Aorta (tissue), 5 donors: Measurements from ENCODE around the gene ITGA2B. TPM values are rescaled to one million over a fixed set of nuclear protein-coding genes. Genes with fewer than 3 reads are reported as not detected.
"Not testable (repeated sequence)": the region's sequence is repeated elsewhere in the genome, so short reads cannot be mapped to it uniquely, and the experiment has no call there.

Experiments
- ATAC-seq: fragments of 200-7000 bp; cut with Tn5 transposase; one replicate; pipeline ENCODE4 v1.9.1; 2022; ENCODE audit warnings: moderate library complexity; ENCODE audit not compliant: low FRiP score
- DNase-seq, 2 donors: peaks; one replicate each; pipeline ENCODE4 v3.0.0-alpha.2; 2020
- H3K27ac ChIP-seq, 2 donors: one replicate each; pipeline ENCODE4 v1.5.1; 2013; ENCODE audit warnings: low read length in 2 of 2, mild to moderate bottlenecking in 2 of 2, moderate library complexity in 2 of 2, control low read depth in 1 of 2, inconsistent platforms in 1 of 2, low read depth in 1 of 2
- H3K27me3 ChIP-seq, 2 donors: one replicate each; pipeline ENCODE4 v1.6.1; 2013; ENCODE audit warnings: control low read depth in 1 of 2, low read length in 1 of 2, mild to moderate bottlenecking in 1 of 2, moderate library complexity in 1 of 2; ENCODE audit not compliant: insufficient read depth in 2 of 2, control insufficient read depth in 1 of 2
- H3K36me3 ChIP-seq, 2 donors: one replicate each; pipeline ENCODE4 v1.6.1; 2013; ENCODE audit warnings: control low read depth in 1 of 2, low read length in 1 of 2, mild to moderate bottlenecking in 1 of 2; ENCODE audit not compliant: insufficient read depth in 2 of 2, control insufficient read depth in 1 of 2
- H3K4me1 ChIP-seq, 2 donors: one replicate each; pipeline ENCODE4 v1.6.1; 2013; ENCODE audit warnings: low read length in 2 of 2, control low read depth in 1 of 2, mild to moderate bottlenecking in 1 of 2, moderate library complexity in 1 of 2; ENCODE audit not compliant: insufficient read depth in 2 of 2, control insufficient read depth in 1 of 2
- H3K4me3 ChIP-seq, 2 donors: one replicate each; pipeline ENCODE4 v1.5.1; 2013; ENCODE audit warnings: low read length in 2 of 2, control low read depth in 1 of 2, mild to moderate bottlenecking in 1 of 2
- H3K9me3 ChIP-seq: one replicate; pipeline ENCODE4 v1.6.1; 2013; ENCODE audit warnings: mild to moderate bottlenecking, low read length; ENCODE audit not compliant: control insufficient read depth
- whole genome bisulfite sequencing, 2 donors: extraction: QIAGEN DNeasy Blood & Tissue Kit; methylation state at CpG; one replicate each; pipeline ENCODE4 v1.1.7; 2013; 5-methylcytosine and 5-hydroxymethylcytosine counted together
- intact Hi-C, 2 donors: fragments of 100-400 bp; cut with DNase I; formaldehyde crosslinking; loops; one replicate each; pipeline versions ENCODE4 v1.14.2 to v1.15.0; 2022
- polyA plus RNA-seq, 2 donors: library from polyadenylated mRNA; stranded (reverse); fragments of 200-250 nt; gene quantifications; one replicate each; pipeline ENCODE4 v1.2.3, GENCODE V29; 2013
- total RNA-seq, 2 donors: library from RNA; stranded (reverse); fragmentation: NEBNext Ultra II Directional; extraction: Animal tissue kit (Norgen Biotek cat#: 25700); gene quantifications; one replicate each; pipeline ENCODE4 v1.2.1, GENCODE V29; 2021
- donor health status: healthy with polysubstance abuse.
- donor health status: Bipolar disorder and iron deficiency.
- donor health status: DM: no; HTN: no; CAD: no.
- donor health status: DM: no; HTN: no; CAD: no.
- donor health status: DM: yes; HTN: yes; CAD: no.

The ITGA2B gene
- total and polyA plus RNA-seq, 4 donors = 0.38 to 3.4 (median 2.2) TPM

- Histone ChIP-seq H3K36me3 (peaks cover 5 to 11% of the 10 kb centered on the region in 2 donors), H3K4me1 (no peaks in the 10 kb centered on the region), H3K4me3 (no peak overlapping the region), H3K27ac (no peak overlapping the region), H3K9me3 (no peaks in the 10 kb centered on the region), H3K27me3 (no peaks in the 10 kb centered on the region)
- ATAC-seq (no peak), DNase-seq (no peak)
- intact Hi-C loops = loop anchor here in 1 of 2 donors (10.0 kb wide), 1 partner anchor 258 kb away; the partner anchor contains the start of gene MEIOC
- 91 to 94% methylated on average over 5 of the region's 5 CpGs for WGBS, 2 donors
Measured at GRCh38 chr17:44396946-44397345, 7.5 kb upstream of the ITGA2B start.

- Histone ChIP-seq H3K36me3 (peaks cover 0 to 2% of the 10 kb centered on the region in 2 donors), H3K4me1 (no peaks in the 10 kb centered on the region), H3K4me3 (no peak overlapping the region), H3K27me3 (no peaks in the 10 kb centered on the region), H3K9me3 (no peaks in the 10 kb centered on the region), H3K27ac (no peak overlapping the region)
- DNase-seq = no peak
- intact Hi-C loops = loop anchor here in 1 of 2 donors (10.0 kb wide), 1 partner anchor 260 kb away; the partner anchor contains the start of gene MEIOC
- ATAC-seq = no peak
- 93 to 98% methylated on average over 2 of the region's 2 CpGs for WGBS, 2 donors
Measured at GRCh38 chr17:44394833-44395232, 5.4 kb upstream of the ITGA2B start.

- DNase-seq = peak in 1 of 2 donors; percentile 40
Measured at GRCh38 chr17:44394112-44394511, 4.7 kb upstream of the ITGA2B start.

GRCh38 chr17:44390250-44390870, 911 bp upstream of the ITGA2B start:
- ATAC-seq (no peak), DNase-seq (no peak)

More at GRCh38 chr17:44394112-44394511, 4.7 kb upstream of the ITGA2B start:
- not testable (repeated sequence) for H3K4me1 ChIP-seq, H3K9me3 ChIP-seq, H3K4me3 ChIP-seq, ATAC-seq, H3K36me3 ChIP-seq, H3K27ac ChIP-seq, H3K27me3 ChIP-seq
- intact Hi-C loops = loop anchor here in 1 of 2 donors (10.0 kb wide), 1 partner anchor 261 kb away; the partner anchor contains the start of gene MEIOC
- 91 to 94% methylated on average over 9 of the region's 9 CpGs for WGBS, 2 donors

GRCh38 chr17:44389723-44390202, 314 bp upstream of the ITGA2B start:
- ATAC-seq (no peak), DNase-seq (peak in 1 of 2 donors; percentile 38)
- Histone ChIP-seq H3K9me3 (no peaks in the 10 kb centered on the region), H3K4me3 (no peak overlapping the region), H3K27me3 (no peaks in the 10 kb centered on the region), H3K36me3 (no peaks in the 10 kb centered on the region), H3K27ac (no peak overlapping the region), H3K4me1 (no peaks in the 10 kb centered on the region)
- intact Hi-C loops = loop anchor here (10.0 kb wide), 2 partner anchors 115 to 265 kb away; partner anchors contain the start of genes GPATCH8 (in 1 of the 2) and MEIOC (in 1 of the 2)
- WGBS, 2 donors = 92 to 95% methylated on average over 6 of the region's 6 CpGs

More at GRCh38 chr17:44390250-44390870, 911 bp upstream of the ITGA2B start:
- intact Hi-C loops = loop anchor here in 1 of 2 donors (10.0 kb wide), 1 partner anchor 264 kb away; the partner anchor contains the start of gene MEIOC
- H3K27me3 ChIP-seq = no peaks in the 10 kb centered on the region
- no peaks in the 10 kb centered on the region for H3K4me1 ChIP-seq
- H3K4me3 ChIP-seq = no peak overlapping the region
- H3K27ac ChIP-seq = no peak overlapping the region
- WGBS, 2 donors = 67 to 75% methylated on average over 10 of the region's 10 CpGs
- no peaks in the 10 kb centered on the region for H3K9me3 ChIP-seq
- no peaks in the 10 kb centered on the region for H3K36me3 ChIP-seq

GRCh38 chr17:44387804-44388203, 1.6 kb downstream of the ITGA2B start:
- WGBS, 2 donors = 89 to 90% methylated on average over 2 of the region's 2 CpGs
- Histone ChIP-seq H3K36me3 (no peaks in the 10 kb centered on the region), H3K27me3 (no peaks in the 10 kb centered on the region), H3K9me3 (no peaks in the 10 kb centered on the region), H3K4me3 (no peak overlapping the region), H3K4me1 (no peaks in the 10 kb centered on the region), H3K27ac (no peak overlapping the region)
- DNase-seq (peak in 1 of 2 donors; percentile 30), ATAC-seq (no peak)
- intact Hi-C loops = loop anchor here in 1 of 2 donors (10.0 kb wide), 1 partner anchor 117 kb away; the partner anchor contains the start of gene GPATCH8

- no peak for ATAC-seq
- no peak for DNase-seq
- WGBS, 2 donors = 24 to 28% methylated on average over 10 of the region's 10 CpGs
- Histone ChIP-seq H3K9me3 (no peaks in the 10 kb centered on the region), H3K4me3 (no peak overlapping the region), H3K4me1 (no peaks in the 10 kb centered on the region), H3K36me3 (no peaks in the 10 kb centered on the region), H3K27ac (no peak overlapping the region), H3K27me3 (no peaks in the 10 kb centered on the region)
- intact Hi-C loops = loop anchor here in 1 of 2 donors (10.0 kb wide), 1 partner anchor 119 kb away; the partner anchor contains the start of gene GPATCH8
Measured at GRCh38 chr17:44386182-44386525, 3.3 kb downstream of the ITGA2B start.

- ATAC-seq (peak; percentile 93), DNase-seq (peak; percentile 84 to 94)
- Histone ChIP-seq H3K4me3 (peak overlapping the region; percentile 10 to 21), H3K9me3 (no peaks in the 10 kb centered on the region), H3K27me3 (no peaks in the 10 kb centered on the region), H3K27ac (no peak overlapping the region), H3K36me3 (no peaks in the 10 kb centered on the region), H3K4me1 (no peaks in the 10 kb centered on the region)
- WGBS, 2 donors = 2 to 3% methylated on average over 68 of the region's 68 CpGs
- intact Hi-C loops = loop anchor here in 1 of 2 donors (10.0 kb wide), 1 partner anchor 119 kb away; the partner anchor contains the start of gene GPATCH8
Measured at GRCh38 chr17:44385287-44386181, 3.9 kb downstream of the ITGA2B start.
